CD4-positive, alpha-beta T cell treated with Interferon alpha-2 for 1 hour (primary cell): Measurements from ENCODE around the gene HLA-DQB1.
A peak's percentile ranks its signal among the peaks of the same experiment; 100 is the strongest.
"Not testable (repeated sequence)": the region's sequence is repeated elsewhere in the genome, so short reads cannot be mapped to it uniquely, and the experiment has no call there.

ENCODE experiments used
- DNase-seq, 2 donors: peaks; one replicate each; pipeline ENCODE4 v3.0.0-alpha.2; 2020 to 2022

The HLA-DQB1 gene

DNA sequence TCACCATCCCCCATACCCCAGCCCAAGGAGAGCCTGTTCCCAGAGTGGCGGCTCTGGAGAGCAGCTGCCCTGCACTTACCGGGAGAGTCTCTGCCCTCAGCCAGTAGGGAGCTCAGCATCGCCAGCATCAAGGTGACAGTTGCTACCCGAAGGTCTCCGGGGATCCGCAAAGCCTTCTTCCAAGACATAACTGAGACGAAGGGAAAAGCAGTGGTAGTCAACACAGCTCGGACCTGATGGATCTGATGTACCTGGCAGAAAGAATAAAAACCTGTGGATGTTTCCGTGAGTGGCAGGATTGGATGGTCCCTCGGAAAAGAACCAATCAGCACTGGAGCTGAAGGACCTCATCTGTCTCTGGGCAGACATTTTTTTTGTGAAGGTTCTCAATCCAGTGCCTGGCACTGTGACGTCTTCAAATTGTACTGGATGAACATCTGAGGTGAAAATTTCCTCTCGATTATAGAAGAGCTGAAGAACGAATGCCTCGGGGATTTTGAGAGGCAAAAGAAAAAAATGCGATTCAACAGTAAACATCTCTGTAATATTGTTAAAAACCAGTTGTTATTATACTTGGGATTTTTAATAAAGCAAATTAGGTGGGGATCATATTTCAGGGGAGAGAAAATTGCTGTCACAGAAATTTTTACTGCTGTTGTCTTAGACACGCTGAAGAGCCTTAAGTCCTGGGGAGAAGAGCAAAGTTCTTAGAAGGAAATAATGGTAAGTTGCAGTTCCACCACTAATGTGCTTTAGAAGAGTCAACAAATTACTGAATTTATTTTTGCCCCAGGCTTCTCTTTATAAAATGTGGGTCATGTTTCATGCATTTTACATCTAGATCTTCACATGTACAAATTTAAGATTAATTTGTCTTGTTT, at the start of gene HLA-DQB1:
Gene HLA-DQB1 (minus strand): TSS at position 238 of the 881 bp plus-strand sequence. CDS start 50 bp downstream, at position 188.
- DNase-seq = peak; percentile 75 to 88

GRCh38 chr6:32713241-32713640, 46.8 kb upstream of the HLA-DQB1 start:
- DNase-seq = no peak

- DNase-seq = no peak
Measured at GRCh38 chr6:32709625-32710024, 43.2 kb upstream of the HLA-DQB1 start.

DNA sequence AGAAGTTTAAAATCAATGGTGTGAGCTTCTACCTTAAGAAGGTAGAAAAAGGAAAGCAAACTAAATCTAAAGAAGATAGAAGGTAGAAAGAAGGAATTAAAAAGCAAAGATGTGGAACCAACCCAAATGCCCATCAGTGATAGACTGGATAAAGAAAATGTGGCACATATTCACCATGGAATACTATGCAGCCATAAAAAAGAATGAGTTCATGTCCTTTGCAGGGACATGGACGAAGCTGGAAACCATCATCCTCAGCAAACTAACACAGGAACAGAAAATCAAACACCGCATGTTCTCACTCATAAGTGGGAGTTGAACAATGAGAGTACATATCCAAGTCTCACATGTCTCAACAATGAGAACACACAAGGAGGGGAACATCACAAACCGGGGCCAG, 38.7 kb upstream of the HLA-DQB1 start:
- DNase-seq = not testable (repeated sequence)

DNA sequence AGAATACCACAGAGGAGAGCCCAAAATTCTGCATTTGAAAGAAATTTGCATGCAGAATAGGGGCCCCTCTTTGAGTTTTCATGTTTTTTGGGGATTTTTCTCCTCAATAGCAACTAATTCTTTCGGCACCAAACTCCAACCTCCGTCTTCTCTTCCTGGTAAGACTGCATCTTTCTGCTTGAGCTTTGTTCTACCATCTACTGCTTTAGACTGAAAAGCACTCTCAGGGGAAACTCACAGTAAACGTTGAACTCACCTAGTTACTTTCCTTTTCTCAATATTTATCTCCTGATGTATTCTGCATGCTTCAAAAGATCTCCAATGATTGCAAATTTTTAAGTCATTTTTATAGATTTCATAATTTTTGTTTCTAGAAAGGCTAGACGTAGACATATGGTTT, 36.9 kb upstream of the HLA-DQB1 start:
- DNase-seq = no peak

DNA sequence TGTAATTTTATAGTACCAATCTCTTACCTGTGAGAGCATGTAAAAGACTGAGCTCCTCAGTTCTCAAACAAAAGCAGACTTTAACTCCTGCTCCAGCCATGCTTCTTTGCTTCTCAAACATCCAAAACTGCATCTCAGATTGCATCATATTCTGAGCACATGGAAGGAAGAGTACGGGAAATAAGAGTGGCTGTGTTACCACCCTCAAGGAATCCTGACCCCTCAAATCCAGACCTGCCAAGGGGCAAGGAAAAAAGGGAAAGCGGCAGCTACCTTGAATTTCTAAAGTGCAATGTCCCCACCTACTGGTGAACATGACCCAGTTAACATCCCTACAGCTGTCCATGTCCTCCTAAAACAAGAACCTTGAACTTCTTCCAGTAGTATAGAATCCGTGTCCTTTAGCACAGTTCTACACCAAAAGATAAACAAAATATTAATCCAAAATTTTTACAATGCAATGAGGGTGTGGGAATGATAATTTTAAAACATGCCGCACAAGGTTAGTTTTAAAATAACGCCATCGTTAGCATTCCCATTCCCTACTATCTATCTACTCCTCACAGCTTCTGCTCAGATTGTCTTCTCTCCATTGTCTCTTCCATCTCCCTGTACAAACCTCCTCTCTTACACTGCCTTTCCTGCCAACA, 34.1 kb upstream of the HLA-DQB1 start:
- DNase-seq = peak; percentile 27 to 61

DNA sequence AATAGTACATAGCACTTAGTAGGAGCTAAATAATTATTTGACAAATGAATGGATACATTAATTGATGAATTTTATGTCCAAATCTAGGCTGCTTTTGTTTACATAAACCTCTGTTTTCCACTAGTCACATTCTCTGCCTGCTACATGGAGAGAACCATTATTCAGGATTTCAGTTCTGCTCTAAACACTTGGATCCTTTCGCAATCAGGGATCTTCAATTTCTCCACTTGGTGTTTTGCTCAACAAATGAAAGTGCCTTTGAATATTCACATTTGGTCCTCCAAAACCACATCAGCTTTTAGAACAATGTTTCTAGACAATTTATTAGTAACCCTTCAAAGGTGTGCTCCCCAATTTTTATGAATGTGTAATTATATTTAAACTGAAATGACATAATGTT, 30.6 kb upstream of the HLA-DQB1 start:
- no peak for DNase-seq

DNA sequence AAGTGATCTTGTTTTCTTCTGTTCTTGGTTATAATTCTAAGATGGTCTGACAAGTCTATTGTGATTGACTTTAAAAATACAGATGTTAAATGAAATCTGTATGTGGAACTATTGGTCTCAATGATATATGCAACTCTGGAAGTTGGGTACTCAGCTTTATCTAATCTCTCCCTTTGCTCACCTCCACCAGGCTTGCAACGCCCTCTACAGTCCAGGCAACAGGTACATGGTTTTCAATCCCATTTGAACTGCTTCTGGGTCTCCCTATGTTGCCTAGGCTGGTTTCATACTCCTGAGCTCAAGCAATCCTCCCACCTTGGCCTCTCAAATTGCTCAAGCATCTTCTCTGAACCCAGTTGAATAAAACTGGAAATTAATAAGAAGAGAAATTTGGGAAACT, 25.6 kb upstream of the HLA-DQB1 start:
- DNase-seq = peak; percentile 76 to 79

GRCh38 chr6:32689531-32690501, 23.4 kb upstream of the HLA-DQB1 start:
- peak; percentile 23 to 42 for DNase-seq

GRCh38 chr6:32685603-32686002, 19.1 kb upstream of the HLA-DQB1 start:
- peak; percentile 75 to 89 for DNase-seq

GRCh38 chr6:32684246-32684645, 17.8 kb upstream of the HLA-DQB1 start:
- no peak for DNase-seq

DNA sequence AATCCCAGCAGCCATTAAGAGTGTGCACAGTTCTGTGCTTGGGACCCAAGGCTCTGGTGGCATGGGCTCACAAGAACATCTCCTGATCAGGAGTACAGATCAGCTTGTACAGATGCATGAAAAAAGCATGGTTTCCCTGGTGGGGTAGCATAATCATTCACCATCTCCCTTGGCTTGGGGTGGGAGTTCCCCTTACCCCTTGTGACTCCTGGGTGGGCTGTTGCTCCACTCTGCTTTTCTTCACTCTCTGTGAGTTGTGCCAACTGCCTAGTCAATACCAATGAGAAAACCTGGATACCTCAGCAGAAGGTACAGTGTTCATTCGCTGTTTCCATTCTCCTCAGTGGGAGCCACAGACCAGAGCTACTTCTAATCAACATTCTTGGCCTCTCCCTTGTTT, 13.6 kb upstream of the HLA-DQB1 start:
- no peak for DNase-seq

- no peak for DNase-seq
Measured at GRCh38 chr6:32679492-32679891, 13.0 kb upstream of the HLA-DQB1 start.

DNA sequence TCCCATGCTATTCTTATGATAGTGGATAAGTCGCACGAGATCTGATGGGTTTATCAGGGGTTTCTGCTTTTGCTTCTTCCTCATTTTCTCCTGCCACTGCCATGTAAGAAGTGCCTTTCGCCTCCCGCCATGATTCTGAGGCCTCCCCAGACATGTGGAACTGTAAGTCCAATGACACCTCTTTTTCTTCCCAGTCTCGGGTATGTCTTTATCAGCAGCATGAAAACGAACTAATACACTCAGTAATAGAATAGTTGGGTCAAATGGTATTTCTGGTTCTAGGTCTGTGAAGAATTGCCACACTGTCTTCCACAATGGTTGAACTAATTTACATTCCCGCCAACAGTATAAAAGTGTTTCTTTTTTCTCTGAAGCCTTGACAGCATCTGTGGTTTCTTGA, 7.7 kb upstream of the HLA-DQB1 start:
- DNase-seq = not testable (repeated sequence)

- DNase-seq = not testable (repeated sequence)
Measured at GRCh38 chr6:32671908-32672307, 5.5 kb upstream of the HLA-DQB1 start.

DNA sequence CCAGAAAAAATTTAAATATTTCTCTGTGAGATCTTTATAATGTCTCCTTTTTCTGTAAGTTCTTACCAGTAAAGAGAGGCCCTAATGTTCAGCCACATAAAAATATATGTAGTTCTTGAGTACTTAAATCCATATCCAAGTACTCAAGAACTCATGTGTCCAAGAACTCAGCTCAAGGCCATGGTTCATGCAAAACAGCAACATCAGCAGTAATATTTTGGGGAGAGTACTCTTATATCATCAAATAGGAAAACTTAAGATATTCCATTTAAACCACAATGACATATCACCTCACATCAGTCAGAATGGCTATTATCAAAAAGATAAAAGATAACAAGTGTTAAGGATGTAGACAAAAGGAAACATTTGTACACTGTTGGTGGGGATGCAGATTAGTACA, 3.4 kb upstream of the HLA-DQB1 start:
- DNase-seq = no peak

GRCh38 chr6:32669240-32669639, 2.8 kb upstream of the HLA-DQB1 start:
- DNase-seq = no peak

DNA sequence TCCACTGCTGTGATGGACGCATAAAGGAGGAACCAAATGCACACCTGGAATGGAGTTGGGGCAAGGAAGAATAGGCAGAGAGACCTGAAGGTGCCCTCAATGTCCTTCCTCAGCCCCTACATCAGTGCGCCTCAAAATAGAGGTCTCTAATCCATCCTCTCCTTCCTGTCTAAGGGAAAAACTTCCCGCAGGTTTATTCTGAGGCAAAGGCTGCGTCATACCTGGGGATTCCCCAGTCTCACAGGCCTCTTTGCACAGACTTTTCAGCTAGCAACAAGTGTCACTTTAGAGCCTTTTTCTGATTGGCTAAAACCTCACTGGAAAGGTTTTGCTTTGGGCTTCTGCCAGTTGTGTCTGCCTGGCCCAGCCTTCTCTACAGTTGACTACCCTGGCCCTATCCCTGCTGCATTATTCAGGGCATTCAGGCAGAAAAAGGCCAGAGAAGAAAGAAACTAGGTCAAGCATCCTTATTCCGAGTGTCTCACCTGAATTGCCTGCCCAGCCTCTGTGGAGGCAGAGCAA, 1.8 kb upstream of the HLA-DQB1 start:
- peak; percentile 75 to 93 for DNase-seq

DNA sequence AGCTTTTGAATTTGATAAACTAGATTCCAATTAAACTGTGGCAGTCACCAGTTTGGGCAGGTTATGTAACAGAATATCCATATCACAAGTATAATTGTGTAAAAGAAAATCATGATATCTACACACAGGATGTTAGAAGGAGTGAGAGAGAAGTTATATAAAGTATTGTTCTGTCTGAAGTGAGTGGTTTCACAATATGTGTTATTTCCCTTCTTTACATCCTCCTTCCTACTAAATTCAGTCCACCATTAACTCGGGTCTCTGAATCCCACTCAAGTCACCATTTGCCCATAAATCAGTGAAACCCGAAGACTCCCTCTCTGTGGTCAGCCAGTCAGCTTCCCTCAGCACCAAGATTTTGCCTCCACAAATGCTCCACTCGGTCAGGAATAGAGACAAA, 796 bp downstream of the HLA-DQB1 start:
- DNase-seq = no peak

DNA sequence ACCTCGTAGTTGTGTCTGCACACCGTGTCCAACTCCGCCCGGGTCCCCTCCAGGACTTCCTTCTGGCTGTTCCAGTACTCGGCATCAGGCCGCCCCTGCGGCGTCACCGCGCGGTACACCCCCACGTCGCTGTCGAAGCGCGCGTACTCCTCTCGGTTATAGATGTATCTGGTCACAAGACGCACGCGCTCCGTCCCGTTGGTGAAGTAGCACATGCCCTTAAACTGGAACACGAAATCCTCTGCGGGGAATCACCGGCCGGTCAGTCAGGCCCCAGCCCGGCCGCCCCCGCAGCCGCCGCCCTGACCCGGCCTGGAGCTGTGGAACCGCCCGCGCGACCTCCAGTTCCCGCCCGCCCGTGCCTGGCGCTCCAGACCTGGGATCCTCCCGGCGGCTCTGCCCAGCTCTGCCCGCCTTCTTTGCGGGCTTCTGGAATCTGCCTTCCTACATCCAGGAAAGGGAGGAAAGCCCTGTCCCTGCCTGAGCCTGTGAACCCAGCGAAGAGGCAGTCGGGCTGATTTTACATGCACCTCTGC, 1.6 kb downstream of the HLA-DQB1 start:
- DNase-seq = peak in 1 of 2 donors; percentile 54

GRCh38 chr6:32664354-32664753, 2.1 kb downstream of the HLA-DQB1 start:
- no peak for DNase-seq

DNA sequence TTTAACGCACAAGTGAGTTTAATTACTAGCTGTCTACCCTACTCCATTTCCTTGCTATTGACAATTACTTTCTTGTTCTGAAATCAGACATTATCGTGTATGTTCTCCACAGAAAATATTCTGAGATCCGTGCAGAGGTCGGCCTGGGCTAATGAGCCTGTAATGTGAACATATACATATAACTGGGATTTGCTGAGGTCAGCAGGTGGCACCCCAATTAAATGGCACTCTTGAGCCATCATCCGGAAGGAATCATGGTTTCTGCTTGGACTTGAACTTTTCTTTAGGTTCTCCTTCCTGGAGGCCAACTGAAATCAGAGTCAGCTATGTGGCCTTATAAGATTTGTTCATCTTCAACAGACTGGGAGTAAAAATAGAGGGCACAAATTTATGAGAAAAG, 3.6 kb downstream of the HLA-DQB1 start:
- DNase-seq = no peak
